DMS 273 (cell line): ENCODE measurements around the gene LRP1B.
"Not testable (repeated sequence)": the region's sequence is repeated elsewhere in the genome, so short reads cannot be mapped to it uniquely, and the experiment has no call there.

Experiments used
- DNase-seq: peaks from one replicate; lab custom pipeline; 2025; ENCODE audit not compliant: unreplicated experiment; lab: John Stamatoyannopoulos, UW

Gene LRP1B

DNA sequence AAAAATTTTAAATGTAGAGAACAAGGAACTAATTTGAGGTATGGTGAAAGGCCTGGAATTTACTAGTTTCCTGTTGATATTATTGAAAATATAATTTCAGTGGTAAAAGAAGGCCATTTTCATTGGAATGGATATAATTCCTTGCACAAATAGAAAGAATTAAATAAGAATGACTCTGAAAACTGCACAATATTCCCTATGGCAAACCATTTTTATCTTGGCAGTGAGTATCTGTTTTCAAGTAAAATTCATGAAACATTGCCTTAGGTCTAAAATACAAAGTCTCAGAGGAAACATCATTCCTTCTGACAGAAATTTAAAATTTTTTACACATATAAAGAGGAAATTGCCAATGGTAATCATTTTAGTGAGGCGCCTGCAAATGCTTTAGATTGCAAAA, 1468.3 kb downstream of the LRP1B start:
- no peak for DNase-seq

DNA sequence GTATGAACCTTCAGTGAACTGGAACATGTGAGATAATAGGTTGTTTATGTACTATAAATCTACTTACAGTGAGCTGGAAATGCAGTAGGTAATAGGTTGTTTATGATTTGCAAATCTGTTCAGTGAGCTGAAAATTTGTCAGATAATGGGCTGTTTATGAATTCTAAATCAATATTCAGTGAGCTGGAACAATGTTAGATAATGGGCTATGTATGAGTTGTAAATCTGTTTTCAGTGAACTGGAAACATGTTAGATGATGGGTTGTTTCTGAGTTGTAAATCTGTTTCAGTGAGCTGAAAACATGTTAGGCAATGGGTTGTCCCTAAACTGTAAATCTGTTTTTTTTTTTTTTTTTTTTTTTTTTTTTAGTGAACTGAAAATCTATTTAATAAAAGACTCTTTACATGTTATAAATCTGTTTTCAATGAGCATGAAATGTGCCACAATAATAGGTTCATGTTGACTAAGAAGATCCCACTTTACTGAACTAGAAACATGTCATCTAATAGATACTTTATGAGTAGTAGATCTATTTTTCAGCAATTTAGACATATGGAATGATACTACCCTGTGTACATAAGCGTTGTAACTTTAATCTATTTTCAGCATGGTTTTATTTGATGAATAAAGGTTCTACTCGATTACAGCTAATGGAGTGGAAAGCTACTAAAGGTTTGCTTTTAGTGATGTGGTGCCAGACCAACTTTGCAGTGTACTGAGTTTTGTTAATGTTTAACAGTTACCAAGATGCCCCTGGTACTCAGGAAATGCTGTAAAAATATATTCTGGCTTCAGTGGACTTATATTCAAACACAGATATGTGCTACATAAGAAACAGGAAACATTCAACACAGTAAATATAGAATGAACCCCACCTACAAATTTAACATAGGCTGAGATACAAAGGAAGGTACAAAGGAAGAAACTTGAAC, 1471.8 kb downstream of the LRP1B start:
- DNase-seq: no peak

- peak; percentile 38 for DNase-seq
Observed at GRCh38 chr2:140657657-140658056, 1473.2 kb downstream of the LRP1B start.

- peak; percentile 41 for DNase-seq
Observed at GRCh38 chr2:140654565-140654964, 1476.3 kb downstream of the LRP1B start.

DNA sequence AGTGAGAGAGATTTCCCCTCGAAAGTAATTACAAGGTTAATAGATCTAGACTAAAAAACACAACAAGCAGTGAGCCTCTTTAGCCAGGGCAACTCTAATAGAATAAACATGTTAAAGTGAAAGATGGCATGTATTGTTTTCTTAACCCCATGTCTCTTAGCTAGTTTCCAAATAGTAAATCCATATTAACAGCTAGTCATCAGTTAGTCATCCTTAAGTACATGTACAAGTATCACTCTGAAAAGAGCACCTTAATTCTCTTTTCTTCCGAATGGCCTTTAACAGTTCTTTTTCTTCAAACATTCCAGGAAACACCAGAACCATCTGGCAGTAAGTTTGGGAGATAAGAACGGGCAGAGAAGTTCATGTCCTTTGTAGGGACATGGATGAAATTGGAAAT, 1480.0 kb downstream of the LRP1B start:
- no peak for DNase-seq

DNA sequence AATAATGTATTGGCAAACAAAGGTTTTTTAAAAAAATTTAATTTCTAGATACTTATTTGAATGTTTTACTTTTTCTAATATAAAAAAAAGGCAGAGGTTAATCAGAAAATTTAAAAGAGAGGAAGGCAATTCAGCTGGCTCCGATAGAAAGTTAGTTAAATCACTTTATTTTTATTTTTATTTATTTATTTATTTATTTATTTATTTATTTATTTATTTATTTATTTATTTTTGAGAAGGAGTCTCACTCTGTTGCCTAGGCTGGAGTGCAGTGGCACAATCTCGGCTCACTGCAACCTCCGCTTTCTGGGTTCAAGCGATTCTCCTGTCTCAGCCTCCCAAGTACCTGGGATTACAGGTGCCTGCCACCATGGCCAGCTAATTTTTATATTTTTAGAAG, 1480.7 kb downstream of the LRP1B start:
- DNase-seq: not testable (repeated sequence)

DNA sequence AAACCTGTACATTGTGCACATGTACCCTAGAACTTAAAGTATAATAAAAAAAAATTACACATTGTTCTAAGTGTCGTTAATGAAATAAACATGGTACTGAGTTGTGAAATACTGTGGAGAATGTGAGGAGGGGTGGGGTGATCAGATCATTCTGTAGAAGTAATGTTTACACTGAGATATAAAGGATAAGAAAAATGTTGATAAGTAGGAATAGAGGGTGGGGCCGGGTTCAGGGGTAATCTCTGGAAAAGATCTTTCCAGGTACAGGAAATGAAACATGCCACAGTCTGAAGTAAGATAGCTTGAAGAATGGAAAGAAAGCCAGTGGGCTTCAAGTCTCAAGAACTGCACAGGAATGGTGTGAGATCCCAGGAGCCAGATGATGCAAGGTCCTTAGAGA, 1482.4 kb downstream of the LRP1B start:
- no peak for DNase-seq

GRCh38 chr2:140643761-140644187, 1487.0 kb downstream of the LRP1B start:
- DNase-seq: peak; percentile 15

GRCh38 chr2:140641163-140641562, 1489.7 kb downstream of the LRP1B start:
- no peak for DNase-seq

DNA sequence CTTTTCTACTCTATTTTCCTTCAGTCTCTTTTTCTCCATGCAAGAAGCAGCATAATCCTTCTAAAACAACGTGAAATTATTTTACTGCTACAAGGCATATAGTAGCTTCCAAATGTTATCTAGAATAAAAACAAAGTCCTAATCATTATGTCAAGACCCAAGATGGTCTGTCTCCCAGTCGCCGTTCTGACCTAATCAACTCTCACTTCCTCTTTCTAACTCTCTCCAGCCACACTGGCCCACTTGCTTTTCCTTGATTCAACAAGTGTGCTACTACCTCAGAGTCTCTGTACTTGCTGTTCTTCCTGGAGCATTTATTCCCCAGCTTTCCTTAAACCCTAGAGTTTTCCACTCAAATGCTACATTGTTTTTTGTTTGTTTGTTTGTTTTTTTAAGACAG, 1491.2 kb downstream of the LRP1B start:
- DNase-seq: no peak

DNA sequence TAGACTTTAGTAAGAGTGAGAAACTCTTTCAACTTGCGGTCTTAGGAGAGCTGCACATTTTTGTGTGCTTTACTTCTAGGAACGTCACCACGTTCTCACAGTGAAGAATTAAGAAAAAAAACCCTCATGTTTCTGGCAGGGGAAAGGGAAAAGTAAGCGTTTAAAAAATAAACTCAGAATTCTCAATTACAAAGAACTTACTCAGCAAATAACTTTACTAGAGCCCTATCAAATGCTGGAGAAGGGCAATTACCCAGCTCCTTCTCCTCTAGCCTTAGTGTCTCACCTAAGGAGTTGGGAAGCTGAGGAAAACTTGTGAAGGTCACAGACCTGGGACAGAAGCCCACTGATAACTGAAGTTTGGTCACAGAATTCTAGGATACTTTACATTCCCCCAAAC, 1500.3 kb downstream of the LRP1B start:
- DNase-seq: no peak

DNA sequence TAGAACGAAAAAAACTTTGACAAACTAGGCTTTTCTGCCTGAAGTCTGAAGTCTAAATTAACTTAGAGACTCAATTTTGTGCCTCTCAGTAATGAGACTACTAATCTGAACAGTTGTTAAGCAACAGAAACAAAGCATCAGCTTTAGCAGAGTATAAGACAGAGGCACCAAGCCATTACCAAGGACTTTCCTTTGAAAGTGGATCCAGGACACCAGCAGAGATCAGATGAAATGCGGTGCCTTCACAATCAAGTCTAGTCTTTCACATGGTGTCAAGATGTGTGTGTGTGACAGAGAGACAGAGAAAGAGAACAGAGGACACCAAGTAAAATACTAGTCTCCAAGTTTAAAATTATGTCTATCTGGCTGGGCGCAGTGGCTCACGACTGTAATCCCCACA, 1502.9 kb downstream of the LRP1B start:
- no peak for DNase-seq

GRCh38 chr2:140627136-140627535, 1503.7 kb downstream of the LRP1B start:
- DNase-seq: no peak

DNA sequence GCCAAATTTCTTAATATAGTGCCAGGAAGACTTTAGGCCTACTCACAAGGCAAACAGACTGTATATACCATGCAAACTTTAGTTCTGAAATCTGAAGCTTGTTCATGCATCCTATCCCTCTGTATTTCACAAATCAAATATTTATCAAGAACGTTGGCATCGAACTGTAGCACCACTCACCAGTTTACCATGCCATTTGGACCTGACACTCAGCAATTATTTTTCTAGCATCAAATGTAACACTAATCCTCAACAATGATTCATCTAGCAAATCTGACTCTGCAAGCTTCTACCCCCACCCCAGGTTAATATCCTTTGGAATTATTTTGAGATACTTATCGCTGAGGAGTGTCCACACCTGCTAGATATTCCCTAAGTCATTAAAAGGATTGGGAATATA, 1506.6 kb downstream of the LRP1B start:
- DNase-seq: no peak

GRCh38 chr2:140621583-140622362, 1509.0 kb downstream of the LRP1B start:
- no peak for DNase-seq

DNA sequence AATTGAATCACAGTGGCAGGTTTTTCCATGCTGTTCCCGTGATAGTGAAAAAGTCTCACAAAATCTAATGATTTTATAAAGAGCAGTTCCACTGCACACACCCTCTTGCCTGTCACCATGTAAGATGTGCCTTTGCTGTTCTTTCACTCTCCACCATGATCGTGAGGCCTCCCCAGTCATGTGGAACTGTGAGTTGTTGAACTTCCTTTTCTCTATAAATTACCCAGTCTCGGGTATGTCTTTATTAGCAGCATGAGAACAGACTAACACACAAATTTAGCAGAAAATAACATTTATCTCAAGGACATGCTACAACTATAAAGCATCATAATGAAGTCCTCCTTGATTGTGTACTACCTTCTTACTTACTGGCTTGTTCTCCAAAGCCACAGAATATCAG, 1526.0 kb downstream of the LRP1B start:
- DNase-seq: no peak

- DNase-seq: no peak
Observed at GRCh38 chr2:140604096-140604495, 1526.7 kb downstream of the LRP1B start.

- DNase-seq: no peak
Observed at GRCh38 chr2:140603416-140603815, 1527.4 kb downstream of the LRP1B start.

GRCh38 chr2:140601801-140602200, 1529.0 kb downstream of the LRP1B start:
- DNase-seq: no peak

DNA sequence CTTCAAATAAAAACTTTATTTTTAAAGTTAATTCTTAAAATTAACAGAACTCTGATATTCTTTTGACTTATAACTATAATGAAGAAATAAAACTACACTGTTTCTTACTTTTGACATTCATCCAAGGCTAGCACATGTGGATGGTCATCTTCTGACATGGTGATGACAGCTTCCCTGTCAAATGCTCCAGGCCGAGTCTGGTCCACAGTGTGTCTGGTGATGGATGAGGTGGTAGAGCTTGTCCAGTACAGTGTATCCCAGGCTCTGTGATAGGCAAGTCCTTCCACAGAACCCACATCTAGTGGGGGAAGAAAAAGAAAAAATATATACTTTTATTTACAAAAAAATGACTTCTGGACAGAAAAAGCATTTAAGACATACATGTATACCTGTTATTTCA, 1529.5 kb downstream of the LRP1B start:
- no peak for DNase-seq

- no peak for DNase-seq
Observed at GRCh38 chr2:140600116-140600515, 1530.7 kb downstream of the LRP1B start.

DNA sequence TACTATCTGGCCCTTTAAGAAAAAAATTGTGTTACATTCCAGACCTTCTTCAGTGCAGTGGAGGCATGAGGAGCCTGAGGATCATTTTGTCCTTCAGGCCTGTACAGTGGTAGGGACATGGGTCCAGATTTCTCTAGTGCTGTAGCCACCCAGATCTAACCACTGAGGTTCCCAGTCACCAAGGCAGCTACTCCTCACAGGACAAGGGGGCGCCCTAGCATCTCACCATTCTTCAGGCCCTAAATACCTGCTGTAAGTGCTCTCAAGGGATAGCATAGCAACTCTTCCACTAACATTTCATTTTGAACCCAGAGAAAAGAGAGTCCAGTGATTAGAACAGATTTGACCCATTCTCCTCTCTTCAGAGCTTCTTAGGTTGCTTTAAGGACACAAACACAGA, 1533.0 kb downstream of the LRP1B start:
- no peak for DNase-seq
